T-helper 2 cell (primary cell): Measurements from ENCODE around the gene GSTA3.
"Not testable (repeated sequence)": the region's sequence is repeated elsewhere in the genome, so short reads cannot be mapped to it uniquely, and the experiment has no call there.

Experiments
- DNase-seq, 5 experiments: peaks; one replicate each; pipeline versions ENCODE4 v3.0.0 to v3.0.0-alpha.2; 2012 to 2022
- total RNA-seq, 2 donors: gene quantifications; one replicate each; lab custom pipeline; 2026; lab: John Stamatoyannopoulos, UW

Gene GSTA3
- total RNA-seq: 0 to 0.07 reads per million in 2 donors

DNA sequence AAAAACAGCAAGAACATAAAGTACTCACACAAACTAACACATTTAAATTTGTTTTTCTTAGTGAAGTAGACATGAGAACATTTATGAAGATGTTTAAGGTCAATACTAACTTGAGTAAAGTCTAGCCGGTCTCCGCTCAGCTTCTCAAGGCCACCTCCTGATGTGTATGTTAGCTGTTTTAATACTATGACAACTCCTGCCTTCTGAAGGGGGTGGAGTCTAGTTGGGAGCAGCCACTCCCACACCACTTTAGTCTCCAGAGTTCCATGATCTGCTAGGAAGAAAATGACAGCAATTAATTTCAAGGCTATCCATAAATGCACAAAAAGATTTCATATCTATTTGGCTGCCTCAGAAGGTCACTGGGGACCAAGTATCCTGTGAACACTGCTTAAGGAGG is at the start of gene GSTA3:
Gene GSTA3, minus strand, starts transcription at position 168 of the 400 bp plus-strand sequence. CDS start 3,864 bp downstream, outside the sequence.
- no peak for DNase-seq

DNA sequence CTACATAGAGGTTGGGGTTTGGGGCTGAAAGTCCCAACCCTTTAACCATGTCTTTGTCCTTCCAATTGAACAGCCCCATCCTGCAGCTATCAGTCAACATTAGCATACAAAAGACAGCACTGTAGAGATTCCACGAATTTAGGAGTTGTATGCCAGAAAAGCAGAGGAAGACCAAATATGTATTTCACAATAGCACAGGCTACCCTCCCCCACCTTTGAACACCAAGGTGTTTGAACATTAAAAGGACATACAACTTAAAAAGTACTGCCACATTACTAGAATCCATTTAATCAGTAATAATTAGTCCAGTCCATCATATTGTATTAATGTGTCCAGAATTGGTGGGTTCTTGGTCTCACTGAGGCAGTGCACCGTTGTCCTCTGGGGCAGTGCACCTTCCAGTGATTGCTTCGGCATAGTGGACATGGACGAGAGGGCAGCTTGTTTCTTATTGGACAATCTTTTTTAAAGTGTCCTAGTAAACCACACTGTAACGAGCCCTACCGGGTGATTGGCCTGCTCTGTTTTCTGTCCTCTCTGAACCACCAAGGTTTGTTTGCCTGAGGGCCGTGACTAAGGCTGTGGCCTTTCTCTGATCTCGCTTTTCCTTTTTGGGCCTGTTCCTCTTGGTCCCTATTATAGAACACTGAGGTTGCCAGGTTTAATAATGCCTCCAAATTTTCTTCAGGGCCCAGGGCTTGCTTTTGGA is 49.2 kb upstream of the GSTA3 start:
- no peak for DNase-seq

DNA sequence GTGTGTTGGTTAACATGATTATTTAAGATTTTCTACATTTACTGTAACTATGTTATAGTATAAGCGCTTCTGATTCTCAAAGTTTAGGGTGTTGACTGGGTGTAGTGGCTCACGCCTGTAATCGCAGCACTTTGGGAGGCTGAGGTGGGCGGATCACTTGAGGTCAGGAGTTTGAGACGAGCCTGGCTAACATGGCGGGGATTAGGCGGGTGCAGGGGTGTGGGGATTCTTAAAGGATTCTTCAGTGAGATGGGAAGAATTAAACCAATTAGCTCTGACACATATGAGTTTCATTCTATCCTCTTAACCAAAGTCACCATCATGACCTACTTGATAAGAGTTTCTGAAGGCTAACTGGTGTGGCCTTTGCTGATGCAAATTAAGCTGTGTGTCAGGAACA is 46.4 kb upstream of the GSTA3 start:
- no peak for DNase-seq

DNA sequence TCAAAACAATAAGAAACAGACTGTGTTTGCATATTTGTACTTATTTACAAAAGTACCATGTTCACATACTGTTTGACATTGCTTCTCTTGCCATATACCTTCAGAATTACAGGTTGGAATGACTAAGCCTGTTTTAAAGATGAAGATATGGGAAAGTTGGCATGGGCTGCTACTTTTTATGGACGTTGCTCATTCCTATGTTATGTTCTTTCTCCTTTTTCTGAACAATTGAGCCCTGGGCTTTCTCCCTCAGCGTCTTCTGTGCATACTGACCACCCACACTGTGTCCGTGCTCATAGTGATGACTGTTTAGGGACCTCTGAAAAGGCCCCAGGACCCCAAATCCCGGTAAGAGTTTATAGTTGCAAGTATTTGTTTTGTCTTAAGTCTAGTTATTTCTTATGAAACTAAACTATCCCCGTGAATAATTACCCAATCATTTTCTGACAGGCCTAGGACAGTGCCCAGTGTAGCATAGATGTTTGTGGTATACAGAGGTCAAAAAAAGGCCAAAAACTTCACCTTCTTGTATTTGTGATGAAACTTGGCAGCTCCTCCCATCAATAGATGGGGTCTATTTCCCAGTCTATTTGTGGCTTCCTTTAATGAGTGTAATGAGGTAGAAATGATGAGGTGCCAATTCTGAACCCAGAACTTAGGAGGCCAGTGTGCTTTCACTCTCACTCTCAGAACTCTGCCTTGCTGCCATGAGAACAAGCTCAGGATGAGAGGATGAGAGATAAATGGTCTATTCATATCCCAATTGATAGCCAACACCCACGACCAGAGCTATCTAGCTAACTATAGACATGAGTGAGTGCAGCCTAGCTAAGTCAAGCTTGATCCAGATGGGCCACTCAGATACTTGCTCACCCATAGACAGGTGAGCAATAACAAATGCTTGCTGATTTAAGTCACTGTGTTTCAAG is 44.7 kb upstream of the GSTA3 start:
- DNase-seq: no peak

DNA sequence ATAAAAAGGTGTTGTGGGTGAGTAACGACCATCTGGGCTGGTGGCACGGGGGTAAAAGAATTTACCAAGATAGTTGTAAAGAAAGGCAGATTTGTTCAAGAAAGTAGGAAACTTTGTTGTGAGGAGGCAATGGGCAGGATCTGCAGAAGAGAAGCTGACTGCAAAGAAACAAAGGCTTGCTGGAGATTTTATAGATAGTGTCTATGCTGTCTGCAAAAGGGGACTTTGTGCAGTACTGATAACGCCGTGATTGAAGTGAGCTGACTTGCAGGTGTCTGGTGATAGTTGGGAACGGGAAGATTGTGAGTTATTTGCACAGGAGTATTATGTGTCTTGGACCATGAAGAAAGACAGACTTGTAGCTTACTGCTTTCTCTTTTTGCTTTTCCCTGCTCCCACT is 36.8 kb upstream of the GSTA3 start:
- DNase-seq: no peak

DNA sequence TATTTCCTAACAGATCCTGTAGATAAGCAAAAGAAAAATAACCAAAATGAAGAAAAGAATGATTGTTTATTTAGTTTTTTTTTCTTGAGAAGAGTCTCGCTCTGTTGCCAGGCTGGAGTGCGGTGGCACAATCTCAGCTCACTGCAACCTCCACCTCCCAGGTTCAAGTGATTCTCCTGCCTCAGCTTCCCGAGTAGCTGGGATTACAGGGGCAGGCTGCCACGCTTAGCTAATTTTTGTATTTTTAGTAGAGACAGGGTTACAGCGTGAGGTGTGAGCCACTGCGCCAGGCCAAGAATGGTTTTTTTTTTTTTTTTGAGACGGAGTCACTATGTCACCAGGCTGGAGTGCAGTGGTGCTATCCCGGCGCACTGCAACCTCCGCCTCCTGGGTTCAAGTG is 33.3 kb upstream of the GSTA3 start:
- not testable (repeated sequence) for DNase-seq

DNA sequence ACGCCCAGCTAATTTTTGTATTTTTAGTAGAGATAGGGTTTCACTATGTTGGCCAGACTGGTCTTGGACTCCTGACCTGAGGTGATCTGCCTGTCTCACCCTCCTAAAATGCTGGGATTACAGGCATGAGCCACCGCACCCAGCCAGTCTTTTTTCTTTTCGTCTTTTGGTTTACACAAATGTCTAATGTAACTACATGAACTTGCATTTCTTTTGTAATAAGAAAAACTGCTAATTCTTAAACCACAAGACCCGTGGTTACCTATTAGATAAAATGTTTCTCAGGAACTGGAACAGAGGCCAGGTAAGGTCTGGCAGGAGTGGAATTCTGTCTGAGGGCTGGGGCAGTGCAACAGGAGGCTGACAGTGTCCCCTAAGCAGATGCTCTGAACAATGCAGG is 32.7 kb upstream of the GSTA3 start:
- no peak for DNase-seq

DNA sequence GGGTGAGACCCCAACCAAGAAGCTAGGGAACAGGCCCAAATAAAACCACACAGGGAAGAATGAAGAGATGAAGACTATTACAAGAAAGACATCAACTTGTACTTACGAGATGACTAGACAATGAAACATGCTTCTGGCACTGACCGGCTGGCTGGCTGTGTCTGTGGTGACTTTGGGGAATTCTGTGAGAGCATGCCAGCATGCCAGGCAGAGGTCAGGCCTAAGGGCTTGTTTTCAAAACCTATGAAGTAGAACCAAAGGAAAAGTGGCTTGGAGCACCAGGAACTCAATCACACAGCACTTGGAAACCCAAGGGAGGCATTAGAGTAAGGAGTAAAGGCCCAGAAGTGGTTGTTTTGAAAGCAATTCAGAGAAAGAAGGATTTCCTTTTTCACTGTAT is 28.4 kb upstream of the GSTA3 start:
- DNase-seq: no peak

DNA sequence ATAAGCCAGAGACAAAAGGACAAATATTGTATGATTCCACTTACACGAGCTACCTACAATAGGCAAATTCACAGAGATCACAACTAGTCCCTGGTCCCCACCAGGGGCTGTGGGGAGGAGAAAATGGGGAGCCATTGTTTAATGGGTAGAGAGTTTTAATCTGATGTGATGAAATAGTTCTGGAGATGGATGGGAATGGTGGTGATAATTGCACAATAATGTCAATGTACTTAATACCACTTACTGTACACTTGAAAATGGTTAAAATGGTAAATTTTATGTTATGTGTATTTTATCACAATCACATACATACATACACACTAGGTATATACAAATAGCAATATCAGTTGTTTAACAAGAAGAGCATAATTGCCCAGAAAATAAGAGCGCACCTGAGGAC is 24.3 kb upstream of the GSTA3 start:
- no peak for DNase-seq

DNA sequence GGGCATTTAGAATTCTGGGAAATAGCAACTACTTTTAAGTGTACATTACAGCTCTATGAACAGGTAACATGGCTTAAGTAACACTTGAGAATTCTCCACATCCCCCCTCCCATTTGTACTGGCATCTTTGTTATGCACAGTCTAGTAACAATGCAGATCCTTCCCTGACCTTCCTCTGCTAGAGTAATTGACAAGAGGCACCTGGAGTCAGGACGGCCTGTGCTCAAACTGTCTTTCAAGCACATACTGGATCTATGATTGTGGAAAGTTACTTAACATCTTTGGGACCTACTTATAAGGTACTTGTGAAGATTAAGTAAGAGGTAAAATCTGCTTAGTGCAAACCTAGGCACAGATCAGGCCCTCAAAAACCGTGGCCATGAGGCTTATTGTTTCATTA is 21.9 kb upstream of the GSTA3 start:
- DNase-seq: no peak

DNA sequence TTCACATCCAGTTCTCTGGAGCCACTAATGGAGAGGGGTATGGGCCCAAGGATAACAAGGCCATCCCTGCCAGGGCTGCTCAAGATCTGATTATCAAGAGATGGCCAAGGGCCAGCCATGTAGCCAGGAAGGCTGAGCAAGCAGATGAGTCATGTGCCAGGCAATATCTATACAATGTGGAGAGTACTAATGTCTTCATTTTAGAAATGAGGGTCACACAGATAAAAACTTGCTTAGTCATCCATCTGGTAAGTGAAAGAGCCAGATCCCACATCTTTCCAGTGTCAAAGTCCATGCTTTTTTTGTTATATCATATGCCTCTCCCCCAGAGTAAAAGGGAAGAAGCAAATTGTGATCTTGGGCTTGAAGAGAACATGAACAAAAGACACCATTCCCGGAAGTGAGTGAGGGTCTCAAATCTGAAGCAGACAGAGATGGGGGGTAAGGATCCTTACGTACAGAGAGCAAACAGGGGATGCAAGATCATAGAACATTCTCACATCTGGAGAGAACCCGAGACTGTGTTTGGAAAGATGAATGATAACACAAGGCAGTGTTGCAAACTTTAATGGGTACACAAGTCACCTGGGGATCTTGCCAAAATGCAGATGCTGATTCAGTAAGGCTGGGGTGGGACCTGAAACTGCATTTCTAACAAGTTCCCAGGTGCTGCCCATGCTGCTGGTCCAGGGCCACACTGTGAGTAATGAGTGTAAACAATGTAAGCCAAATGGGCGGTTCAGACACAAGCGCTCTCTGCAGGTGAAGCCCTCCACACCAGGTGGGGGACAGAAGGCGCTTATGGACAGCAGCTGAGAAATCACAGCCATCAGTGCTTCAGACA is 20.0 kb upstream of the GSTA3 start:
- DNase-seq: no peak

DNA sequence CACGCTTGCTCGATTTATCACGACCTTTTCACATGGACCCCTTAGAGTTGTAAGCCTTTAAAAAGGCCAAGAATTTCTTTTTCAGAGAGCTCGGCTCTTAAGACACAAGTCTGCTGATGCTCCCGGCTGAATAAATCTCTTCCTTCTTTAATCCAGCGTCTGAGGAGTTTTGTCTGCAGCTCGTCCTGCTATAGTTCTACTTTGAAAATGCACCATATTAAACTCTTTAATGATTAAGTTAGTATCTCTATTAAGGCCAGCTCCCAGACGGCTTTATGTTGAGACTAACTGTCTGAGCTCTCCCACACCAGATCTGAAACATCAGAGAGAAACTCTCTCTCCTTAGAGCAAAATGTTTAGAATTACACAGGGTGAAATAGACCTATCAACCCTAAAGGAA is 18.0 kb upstream of the GSTA3 start:
- no peak for DNase-seq

DNA sequence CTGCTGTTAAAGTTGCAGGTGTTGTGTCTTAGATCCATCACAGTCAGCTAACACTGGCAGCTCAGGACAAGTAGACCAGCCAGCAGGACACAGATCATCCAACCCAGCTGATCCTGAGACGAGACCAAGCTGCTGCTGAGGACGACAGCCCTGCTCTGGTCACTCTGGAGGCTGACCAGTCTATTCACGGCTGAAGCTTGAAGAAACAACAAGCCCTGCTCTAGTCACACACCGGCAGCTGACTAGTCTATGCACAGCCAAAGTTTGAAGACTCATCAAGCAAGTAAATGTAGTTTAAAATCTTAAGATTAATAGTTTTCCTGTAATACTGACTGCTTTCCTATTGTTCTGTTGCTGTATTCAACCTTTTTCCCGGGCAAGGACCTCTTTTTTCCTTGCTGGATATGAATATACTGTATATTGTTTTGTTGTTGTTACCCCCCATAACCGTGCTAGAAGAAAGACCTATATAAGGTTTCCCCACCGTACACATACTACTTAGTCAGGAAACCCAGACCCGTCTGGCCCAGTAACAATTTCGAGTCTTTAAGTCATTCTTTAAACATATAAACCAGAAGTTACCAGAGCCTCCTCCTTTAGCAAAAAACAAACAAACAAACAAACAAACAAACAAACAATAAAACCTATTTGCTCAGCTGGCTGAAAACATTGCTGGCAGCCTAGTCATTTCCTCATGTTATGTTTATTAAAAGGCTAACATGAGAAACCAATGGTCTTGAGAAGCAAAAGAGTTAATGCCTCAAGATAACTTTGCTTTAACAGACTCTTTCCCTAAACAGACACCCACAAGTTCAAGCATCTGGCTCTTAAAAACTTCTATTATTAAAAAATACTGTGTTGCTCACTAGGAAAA is 16.7 kb upstream of the GSTA3 start:
- DNase-seq: no peak

DNA sequence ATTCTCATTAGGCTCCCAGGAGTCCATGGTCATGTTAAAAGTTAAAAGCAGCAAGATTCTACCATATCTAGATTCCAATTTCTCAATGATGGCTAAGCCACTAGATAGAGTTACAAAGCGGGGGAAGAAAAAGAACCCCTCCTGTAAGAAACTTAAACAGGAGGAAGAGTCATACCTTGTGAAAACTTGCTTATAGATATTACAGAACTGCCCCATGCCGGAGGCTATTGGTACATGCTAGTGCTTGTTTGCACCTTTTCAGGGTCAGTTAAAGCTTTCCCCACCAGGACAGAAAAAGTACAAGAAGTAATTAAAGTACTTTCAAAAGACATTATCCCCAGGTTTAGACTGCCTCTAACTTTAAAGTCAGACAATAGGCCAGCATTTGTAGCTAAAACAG is 15.5 kb upstream of the GSTA3 start:
- DNase-seq: no peak

DNA sequence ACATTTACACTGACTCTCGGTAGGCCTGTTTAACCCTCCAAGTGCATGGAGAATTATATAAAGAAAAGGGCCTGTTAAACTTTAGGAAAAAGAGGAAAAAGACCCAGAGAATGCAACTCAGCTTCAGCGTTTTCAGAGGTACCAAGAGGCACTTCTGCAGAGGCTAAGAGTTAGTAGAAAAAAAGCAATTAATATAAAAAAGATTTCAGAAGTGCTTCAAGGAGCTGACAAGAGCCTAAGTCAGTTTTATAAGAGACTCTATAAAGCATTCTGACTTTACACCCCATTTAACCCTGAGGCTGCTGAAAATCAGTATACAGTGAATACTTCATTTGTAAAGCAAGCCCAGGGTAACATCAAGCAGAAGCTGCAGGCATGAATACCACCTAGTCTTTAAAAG is 14.2 kb upstream of the GSTA3 start:
- not testable (repeated sequence) for DNase-seq

DNA sequence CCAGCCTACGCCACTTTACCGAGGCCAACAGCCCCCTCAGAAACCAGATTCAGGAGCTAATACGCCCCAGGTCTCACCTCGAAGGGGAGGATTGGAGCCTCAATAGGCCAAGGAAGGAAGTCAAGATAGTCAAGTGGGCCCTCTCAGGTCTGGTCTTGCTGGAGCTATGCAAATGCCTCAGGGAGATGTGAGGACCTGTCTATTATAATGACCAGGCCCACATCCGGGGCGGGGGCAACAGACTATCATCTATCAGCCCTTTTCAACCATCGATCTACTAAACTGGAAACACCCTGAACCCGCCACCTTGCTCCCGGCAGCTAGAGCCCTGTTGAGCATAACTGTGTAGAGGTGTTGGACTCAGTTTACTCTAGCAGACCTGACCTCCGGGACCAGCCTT is 12.7 kb upstream of the GSTA3 start:
- no peak for DNase-seq

DNA sequence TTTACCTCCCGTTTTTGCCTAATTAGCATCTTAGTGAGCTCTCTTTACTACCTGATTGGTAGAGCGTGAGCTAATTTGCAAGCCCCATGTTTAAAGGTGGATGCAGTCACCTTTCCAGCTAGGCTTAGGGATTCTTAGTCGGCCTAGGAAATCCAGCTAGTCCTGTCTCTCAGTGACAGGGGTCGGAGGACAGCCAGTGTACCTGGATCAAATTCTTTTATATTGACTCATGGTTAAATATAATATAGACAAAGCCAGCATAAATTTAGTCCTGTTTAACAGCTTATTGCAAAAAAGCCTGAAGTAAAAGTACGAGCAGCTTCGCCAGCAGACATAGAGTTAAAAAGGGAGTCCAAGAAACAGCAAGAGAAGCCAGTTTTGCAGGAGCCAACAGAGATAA is 12.2 kb upstream of the GSTA3 start:
- no peak for DNase-seq

DNA sequence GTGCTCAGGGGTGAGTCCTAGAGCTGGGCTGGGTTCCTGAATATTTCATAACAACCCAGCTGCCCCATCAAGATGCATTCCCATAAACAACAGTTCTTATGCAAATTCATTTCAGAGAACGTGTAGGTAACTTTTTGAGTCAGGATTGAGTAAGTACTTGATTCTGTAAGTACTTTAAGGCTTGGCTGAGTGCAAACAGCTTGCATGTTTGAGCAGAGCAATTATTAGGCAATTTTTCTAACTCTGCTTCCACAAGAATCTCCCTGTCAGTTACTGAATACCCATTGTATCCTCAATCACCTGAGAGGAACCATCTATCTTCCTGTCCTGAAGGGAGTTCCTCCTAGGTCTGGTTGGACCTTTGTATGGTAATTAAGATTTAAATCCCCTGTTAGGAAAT is 10.0 kb upstream of the GSTA3 start:
- DNase-seq: not testable (repeated sequence)

DNA sequence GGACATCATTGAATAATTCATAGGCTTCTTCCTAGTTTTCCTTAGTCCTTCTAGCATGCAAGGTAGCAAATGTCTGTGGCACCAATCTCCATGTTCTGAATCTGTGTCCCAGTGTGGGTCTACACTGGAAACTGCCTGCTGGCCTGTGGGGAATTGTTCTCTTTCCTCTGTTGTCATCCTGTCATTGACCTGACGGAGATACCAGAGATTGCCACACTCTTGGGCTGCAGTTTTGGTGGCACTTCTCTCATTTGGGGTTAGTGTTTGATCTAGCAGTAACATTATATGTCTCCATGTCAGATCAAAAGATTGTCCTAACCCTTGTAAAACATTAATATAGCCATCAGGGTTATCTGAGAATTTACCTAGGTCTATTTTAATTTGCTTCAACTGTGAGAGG is 9.3 kb upstream of the GSTA3 start:
- not testable (repeated sequence) for DNase-seq

DNA sequence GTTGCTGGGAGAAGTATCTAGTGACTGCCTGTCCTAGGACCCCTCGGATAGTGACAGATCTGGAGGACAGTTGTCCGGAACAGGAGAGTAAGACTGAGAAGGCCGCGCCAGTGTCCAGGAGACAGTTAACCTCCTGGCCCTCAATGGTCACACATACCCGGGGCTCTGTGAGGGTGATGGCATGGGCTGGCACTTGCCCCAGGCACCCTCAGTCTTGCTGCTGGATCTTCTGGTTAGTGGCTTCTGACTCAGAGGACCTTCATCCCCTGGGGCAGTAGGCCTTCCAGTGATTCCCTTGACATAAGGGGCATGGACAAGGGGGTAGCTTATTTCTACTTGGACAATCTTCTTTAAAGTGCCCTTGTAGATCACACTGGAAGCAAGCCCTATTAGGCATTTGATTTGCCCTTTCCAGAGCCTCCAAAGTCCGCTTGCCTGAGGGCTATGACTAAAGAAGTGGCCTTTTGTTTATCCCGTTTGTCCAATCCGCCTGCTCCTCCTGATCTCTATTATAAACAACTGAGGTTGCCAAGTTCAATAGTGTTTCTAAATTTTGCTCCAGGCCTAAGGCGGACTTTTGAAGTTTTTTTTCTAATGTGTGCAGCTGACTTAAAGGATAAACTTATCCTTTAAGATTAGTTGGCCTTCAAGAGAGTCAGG is 8.7 kb upstream of the GSTA3 start:
- DNase-seq: not testable (repeated sequence)

DNA sequence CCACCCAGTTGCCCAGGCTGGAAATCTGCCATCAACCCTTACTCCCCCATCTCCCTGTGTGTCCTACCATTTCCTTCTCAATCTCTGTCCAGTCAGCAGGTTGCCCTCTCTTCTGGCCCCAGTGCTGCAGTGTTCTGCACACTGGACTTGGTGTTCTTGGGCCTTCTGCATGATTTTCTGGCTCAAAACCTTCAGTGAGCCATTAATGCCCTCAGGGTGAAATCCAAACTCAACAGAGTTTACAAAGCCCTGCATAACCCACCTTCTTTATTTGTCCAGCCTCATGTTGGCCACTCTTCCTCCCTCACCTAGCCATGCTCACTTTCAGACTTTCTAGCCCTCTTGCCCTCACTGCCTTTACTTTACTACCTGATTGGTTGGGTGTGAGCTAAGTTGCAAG is 5.0 kb upstream of the GSTA3 start:
- DNase-seq: no peak

DNA sequence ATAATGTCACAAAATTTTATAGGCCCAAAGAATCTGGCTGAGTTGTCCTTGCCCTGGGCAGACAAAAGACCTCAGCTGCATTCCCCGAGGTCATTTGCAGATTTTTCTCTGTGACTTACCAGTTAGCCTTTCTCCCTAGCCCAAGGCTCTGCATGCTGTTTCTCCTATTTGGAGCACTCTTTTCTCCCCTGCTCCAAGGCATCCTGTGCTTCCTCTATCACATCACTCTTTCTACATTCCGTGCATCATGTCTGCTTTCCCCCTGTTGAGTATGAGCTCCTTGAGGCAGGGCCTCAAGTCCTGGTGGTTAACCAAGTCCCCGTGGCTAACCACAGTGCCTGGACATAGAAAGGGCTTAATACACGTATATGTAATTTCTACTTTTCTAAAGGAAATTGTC is 593 bp upstream of the GSTA3 start:
- no peak for DNase-seq
